ENCODE data around the gene CELSR1. TPM values are rescaled to one million over a fixed set of nuclear protein-coding genes. Genes with fewer than 3 reads are reported as not detected.
"Not testable (repeated sequence)": the region's sequence is repeated elsewhere in the genome, so short reads cannot be mapped to it uniquely, and the experiment has no call there.

CELSR1 gene
- total RNA-seq, 1 donor from 2014 or later: 18.6 TPM

DNA sequence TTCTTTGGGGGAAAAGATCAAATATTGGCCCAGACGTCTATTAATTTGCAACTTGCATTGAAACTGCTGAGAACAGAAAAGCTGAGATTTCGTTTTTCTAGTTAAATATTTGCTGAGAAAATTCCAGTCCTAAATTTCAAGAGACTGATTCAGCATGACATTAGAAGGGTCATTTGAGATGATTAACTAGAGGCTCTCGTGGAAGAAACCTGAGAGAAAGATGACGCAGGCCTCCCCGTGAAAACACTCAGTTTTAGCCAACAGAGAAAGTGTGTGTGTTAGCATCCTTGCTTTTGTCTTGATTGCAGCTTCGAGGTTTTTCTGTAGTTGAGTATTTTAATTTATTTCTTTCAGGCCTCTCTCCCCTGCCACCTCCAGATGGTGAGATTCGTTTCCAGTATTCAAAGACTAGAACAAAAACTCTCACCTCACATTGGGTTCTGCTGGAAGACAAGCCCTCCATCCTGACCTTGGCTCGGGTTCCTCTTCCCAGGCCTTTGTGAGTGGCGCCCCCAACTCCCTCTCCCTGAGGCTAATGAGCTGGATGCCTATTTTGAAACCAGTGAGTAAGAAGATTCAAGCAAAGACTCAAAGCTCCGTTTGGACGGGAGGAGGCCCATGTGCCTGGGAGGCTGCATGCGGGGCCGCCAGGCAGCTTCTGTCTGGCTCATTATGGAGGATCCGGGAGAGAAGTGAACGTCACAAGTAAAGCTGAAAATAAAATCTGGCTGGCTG, 52.4 kb downstream of the CELSR1 start:
- DNase-seq (ENCODE audit: low read depth in 2 of 2): no peak

DNA sequence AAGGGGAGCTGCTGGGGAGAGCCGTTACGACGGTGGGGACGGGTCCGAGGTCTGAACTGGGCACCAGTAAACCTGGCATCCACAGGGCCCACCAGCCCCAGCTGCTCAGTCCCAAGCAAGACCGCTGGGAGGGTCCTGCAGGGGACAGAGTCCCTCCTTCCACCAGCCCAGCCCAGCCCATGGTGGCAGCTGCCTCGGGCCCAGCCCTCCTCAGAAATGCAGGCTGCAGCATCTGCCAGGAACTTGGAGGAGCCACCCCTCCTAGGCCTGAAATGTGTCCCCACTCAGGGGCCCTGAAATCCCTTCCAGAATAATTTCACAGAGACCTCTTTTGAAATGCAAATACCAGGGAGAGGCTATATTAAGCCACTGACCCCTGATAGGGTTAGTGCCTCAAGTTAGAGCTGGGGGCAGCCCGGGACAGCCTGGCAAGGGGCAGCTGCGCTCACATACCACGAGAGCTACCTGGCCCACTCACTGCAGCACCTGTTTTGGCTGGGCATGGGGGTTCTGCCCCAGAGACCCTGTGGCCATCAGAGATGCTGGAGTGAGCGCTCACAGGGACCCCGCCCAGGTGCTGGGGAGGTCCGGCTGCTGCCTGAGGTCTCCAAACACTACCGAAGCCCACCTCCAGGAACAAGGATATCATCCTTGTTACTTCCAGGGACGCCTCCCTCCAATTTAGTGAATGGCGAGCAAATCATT, 53.1 kb downstream of the CELSR1 start:
- no peak for DNase-seq (ENCODE audit: low read depth in 2 of 2)

GRCh38 chr22:46483353-46483752, 54.1 kb downstream of the CELSR1 start:
- no peak for DNase-seq (ENCODE audit: low read depth in 2 of 2)

- DNase-seq (ENCODE audit: low read depth in 2 of 2): no peak
Measured at GRCh38 chr22:46482056-46482675, 55.3 kb downstream of the CELSR1 start.

DNA sequence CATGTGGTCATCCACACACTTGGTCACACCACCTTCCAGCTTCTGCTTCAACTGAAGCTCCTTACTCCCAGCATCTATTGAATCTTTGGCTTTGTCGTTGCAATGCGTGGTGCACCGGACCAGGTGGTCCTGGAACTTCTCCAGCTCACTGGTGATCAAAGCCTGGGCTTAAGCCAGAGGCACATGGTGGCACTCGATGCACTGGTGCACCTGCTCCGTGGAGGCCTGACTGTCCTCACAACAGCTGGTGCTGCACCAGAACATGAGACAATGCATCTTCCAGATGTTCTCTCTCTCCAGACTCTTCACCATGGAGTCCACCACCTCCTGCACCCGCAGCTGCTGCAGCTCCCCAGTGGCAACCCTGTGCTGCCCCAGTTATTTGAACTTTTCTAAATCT, 56.0 kb downstream of the CELSR1 start:
- DNase-seq (ENCODE audit: low read depth in 2 of 2): no peak

- DNase-seq (ENCODE audit: low read depth in 2 of 2): peak; percentile 14 to 43
Measured at GRCh38 chr22:46480396-46480795, 57.0 kb downstream of the CELSR1 start.

DNA sequence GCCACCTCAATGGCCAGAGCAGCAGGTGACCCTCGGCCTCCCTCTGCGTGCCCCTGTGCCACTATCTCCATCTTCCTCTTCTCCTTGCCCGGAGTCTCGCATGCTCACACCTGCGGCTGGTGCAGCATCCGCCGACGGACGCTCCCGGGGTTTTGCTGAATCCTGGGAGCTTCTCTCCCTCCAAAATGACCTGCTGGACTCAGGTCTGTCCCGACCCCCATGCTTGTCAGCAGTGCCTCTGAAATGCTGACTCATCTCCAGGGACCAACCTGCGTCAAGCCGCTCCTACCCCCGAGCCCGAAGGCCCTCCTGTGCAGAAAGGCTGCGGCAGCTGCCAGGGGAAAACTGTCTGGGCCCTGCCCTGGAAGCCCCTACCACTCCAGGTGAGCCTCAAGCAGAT, 58.4 kb downstream of the CELSR1 start:
- DNase-seq (ENCODE audit: low read depth in 2 of 2): no peak

- DNase-seq (ENCODE audit: low read depth in 2 of 2): no peak
Measured at GRCh38 chr22:46478083-46478551, 59.3 kb downstream of the CELSR1 start.

DNA sequence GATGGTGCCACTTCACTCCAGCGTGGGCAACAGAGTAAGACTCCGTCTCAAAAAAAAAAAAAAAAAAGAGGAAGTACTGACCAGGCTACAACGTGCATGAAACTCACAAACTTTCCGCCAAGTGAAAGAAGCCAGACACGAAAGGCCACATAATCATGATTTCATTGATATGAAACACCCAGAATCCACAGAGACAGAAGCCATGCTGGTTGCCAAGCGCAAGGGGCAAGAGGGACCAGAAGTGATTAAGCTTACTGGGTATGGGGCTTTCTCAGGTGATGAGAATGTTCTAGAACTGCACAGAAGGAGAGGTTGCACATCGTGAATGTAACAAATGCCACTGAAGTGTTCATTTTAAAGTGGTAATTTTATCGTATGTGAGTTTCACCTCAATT, 60.9 kb downstream of the CELSR1 start:
- no peak for DNase-seq (ENCODE audit: low read depth in 2 of 2)

DNA sequence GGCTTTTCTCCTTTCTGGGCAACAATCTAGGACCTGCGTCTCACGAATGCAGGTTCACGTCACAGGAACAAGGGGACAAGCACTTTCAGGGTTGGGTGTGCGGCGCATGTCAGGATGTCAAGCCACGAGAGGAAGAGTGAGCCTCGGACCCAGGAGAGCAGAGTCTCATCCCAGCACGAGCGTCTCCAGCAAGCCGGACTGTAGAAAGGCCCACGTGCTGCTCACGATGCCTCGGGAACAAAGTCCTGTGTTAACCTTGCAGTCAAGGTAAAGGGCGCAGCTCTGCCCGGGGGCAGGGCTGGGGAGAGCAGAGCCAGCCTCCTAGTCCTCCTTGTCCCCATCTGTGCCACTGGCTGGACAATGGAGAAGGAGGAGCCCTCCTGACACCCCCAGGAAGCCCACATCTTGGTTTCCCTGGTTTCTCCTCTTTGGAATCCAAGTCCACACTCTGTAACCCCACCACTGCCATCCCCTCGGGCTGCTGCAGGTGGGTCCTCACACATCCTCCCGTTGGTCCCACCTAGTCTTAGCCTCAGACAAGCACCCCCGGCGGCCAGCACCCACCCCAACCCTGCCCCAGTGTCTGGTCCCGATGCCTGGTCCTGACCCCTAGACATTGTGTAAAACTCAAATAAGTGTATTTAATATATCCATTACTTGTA, 63.4 kb downstream of the CELSR1 start:
- DNase-seq (ENCODE audit: low read depth in 2 of 2): no peak

GRCh38 chr22:46473021-46473779, 64.2 kb downstream of the CELSR1 start:
- no peak for DNase-seq (ENCODE audit: low read depth in 2 of 2)

DNA sequence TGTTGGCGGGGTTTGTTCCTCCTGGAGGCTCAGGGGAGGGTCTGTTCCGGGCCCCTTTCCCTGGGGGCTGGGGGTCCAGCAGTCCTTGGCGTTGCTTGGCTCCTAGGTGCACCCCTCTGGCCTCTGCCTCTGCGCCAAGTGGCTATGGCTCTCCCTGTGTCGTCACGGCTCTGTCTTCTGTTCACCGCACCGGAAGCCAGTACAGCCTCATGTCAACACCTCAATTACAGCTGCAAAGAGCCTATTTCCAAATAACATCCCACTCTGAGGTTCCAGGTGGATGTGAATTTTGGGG, 64.8 kb downstream of the CELSR1 start:
- no peak for DNase-seq (ENCODE audit: low read depth in 2 of 2)

GRCh38 chr22:46471901-46472721, 65.3 kb downstream of the CELSR1 start:
- DNase-seq (ENCODE audit: low read depth in 2 of 2): peak in 1 of 2 donors; percentile 8

- DNase-seq (ENCODE audit: low read depth in 2 of 2): not testable (repeated sequence)
Measured at GRCh38 chr22:46471330-46471729, 66.1 kb downstream of the CELSR1 start.

GRCh38 chr22:46469711-46470110, 67.7 kb downstream of the CELSR1 start:
- no peak for DNase-seq (ENCODE audit: low read depth in 2 of 2)

- no peak for DNase-seq (ENCODE audit: low read depth in 2 of 2)
Measured at GRCh38 chr22:46467006-46467405, 70.4 kb downstream of the CELSR1 start.

GRCh38 chr22:46466255-46466676, 71.2 kb downstream of the CELSR1 start:
- DNase-seq (ENCODE audit: low read depth in 2 of 2): no peak

DNA sequence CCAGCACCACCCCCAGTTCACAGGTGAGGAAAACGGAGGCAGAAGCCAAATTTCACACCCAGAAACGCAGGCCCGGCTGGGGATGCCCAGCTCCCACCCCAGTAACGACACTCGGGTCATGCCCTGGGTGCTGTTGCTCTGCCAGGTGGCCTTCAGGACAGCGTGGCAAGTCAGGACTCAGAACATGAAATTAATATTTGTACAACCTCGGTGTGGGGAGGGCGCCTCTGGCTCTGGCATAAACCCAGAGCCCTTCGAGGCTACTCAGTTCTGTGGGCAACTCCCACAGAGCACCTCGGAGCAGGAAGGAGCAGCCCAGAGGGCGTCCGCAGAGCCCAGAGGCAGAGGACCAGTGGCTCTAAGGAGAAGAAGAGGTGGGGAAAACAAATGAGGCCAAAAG, 71.6 kb downstream of the CELSR1 start:
- no peak for DNase-seq (ENCODE audit: low read depth in 2 of 2)

- DNase-seq (ENCODE audit: low read depth in 2 of 2): no peak
Measured at GRCh38 chr22:46465345-46465720, 72.1 kb downstream of the CELSR1 start.

DNA sequence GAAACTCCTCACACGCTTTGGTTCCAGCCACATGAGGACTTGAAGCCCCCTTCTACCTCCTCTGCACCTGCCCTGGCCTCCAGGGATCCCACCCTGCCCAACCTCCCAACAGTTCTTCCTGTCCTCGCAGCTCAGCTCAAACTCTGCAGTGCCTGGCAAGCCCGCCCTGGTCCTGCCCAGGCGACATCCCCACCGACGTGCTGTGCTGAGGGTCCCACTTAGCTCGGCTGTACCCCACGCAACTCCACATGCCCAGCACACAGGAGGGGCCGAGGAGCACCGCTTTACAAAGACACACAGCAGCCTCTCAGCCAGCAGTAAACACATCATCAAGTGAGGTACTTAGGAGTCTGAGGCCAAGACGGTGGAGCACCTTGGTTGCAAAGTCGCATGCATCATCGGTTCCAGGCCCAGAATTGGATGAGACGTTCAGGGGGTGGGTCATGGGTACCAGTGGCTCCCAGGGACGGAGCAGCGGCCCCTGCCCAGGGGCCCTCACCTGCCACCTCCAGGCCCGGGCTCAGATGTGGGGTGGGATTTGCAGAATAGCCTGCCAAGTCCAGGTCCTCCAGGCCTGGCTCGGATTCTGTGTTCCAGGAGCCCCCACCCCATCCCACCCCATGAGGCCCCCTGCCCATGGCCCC, 72.6 kb downstream of the CELSR1 start:
- no peak for DNase-seq (ENCODE audit: low read depth in 2 of 2)

Measured in dermis microvascular lymphatic vessel endothelial cell (primary cell).